Measurements from ENCODE around the gene CHAT.

GRCh38 chr10:49620841-49621378, 7.1 kb downstream of the CHAT start:
- TF ChIP-seq CTCF (IDR thresholded peaks at IDR 0.05; ENCODE audit: poor library complexity, severe bottlenecking) (no peak), MXI1 (conservative IDR thresholded peaks at IDR 0.05; ENCODE audit: poor library complexity, severe bottlenecking) (no peak), EZH2 (IDR thresholded peaks at IDR 0.05; ENCODE audit: borderline replicate concordance, insufficient read depth, low read length, poor library complexity, severe bottlenecking) (no peak), SMC3 (conservative IDR thresholded peaks at IDR 0.05; ENCODE audit: poor library complexity) (no peak), POLR2AphosphoS5 (IDR thresholded peaks at IDR 0.05) (no peak), RAD21 (conservative IDR thresholded peaks at IDR 0.05) (no peak), EP300 (conservative IDR thresholded peaks at IDR 0.05; ENCODE audit: poor library complexity, severe bottlenecking) (no peak), REST (IDR thresholded peaks at IDR 0.05; ENCODE audit: borderline replicate concordance) (no peak)

Data from neural cell (in vitro differentiated cells).